Loucy (cell line): ENCODE measurements around the gene DDO.

Experiments used
- H2AFZ ChIP-seq: fragments of 200-600 bp; sonication (generic); 2 replicates; pipeline ENCODE4 v1.6.0; 2016; ENCODE audit warnings: antibody characterized with exemption, mild to moderate bottlenecking, low read length, moderate library complexity
- H3F3A ChIP-seq: fragments of 200-600 bp; 2 replicates; pipeline ENCODE4 v1.6.0; 2016; ENCODE audit warnings: antibody characterized with exemption, low read depth, mild to moderate bottlenecking
- H3K27me3 ChIP-seq: fragments of 200-600 bp; sonication (generic); 2 replicates; pipeline ENCODE4 v1.6.1; 2014; ENCODE audit warnings: low read length, mild to moderate bottlenecking; ENCODE audit not compliant: insufficient read depth, poor library complexity, severe bottlenecking
- H3K36me3 ChIP-seq: fragments of 200-600 bp; sonication (generic); 2 replicates; pipeline ENCODE4 v1.6.1; 2016; ENCODE audit warnings: low read length; ENCODE audit not compliant: insufficient read depth
- H3K4me1 ChIP-seq: fragments of 200-600 bp; sonication (generic); 2 replicates; pipeline ENCODE4 v1.5.1; 2014; ENCODE audit warnings: low read length, mild to moderate bottlenecking; ENCODE audit not compliant: insufficient read depth, poor library complexity, severe bottlenecking
- H3K4me2 ChIP-seq: fragments of 200-600 bp; sonication (generic); 2 replicates; pipeline ENCODE4 v1.6.0; 2014; ENCODE audit warnings: antibody characterized with exemption, low read length, low read depth, mild to moderate bottlenecking; ENCODE audit not compliant: poor library complexity, severe bottlenecking
- H3K4me3 ChIP-seq: fragments of 200-600 bp; sonication (generic); 2 replicates; pipeline ENCODE4 v1.5.1; 2014; ENCODE audit warnings: low read length, mild to moderate bottlenecking, mixed read lengths; ENCODE audit not compliant: poor library complexity, severe bottlenecking
- H3K79me2 ChIP-seq: fragments of 200-600 bp; sonication (generic); 2 replicates; pipeline ENCODE4 v1.6.1; 2014; ENCODE audit warnings: low read length; ENCODE audit not compliant: insufficient read depth
- H3K9ac ChIP-seq: fragments of 200-600 bp; sonication (generic); 2 replicates; pipeline ENCODE4 v1.6.0; 2014; ENCODE audit warnings: mild to moderate bottlenecking, low read depth, low read length, moderate library complexity; ENCODE audit not compliant: poor library complexity, severe bottlenecking
- H3K9me2 ChIP-seq: fragments of 200-600 bp; sonication (generic); replicated peaks from 2 replicates; pipeline ENCODE4 v1.6.1; 2016; ENCODE audit warnings: low read depth, low read length, mixed read lengths
- H3K9me3 ChIP-seq: fragments of 200-600 bp; sonication (generic); 2 replicates; pipeline ENCODE4 v1.6.1; 2014; ENCODE audit warnings: mild to moderate bottlenecking, antibody characterized with exemption, low read length, low read depth; ENCODE audit not compliant: insufficient read depth
- H4K20me1 ChIP-seq: fragments of 200-600 bp; sonication (generic); 2 replicates; pipeline ENCODE4 v1.6.0; 2014; ENCODE audit warnings: antibody characterized with exemption, low read length, mild to moderate bottlenecking; ENCODE audit not compliant: insufficient read depth, poor library complexity, severe bottlenecking
- CTCF ChIP-seq: fragments of 200-600 bp; sonication (generic); conservative IDR thresholded peaks from 2 replicates; pipeline ENCODE4 v1.5.1; 2014; ENCODE audit warnings: mild to moderate bottlenecking, antibody characterized with exemption, low read length
- EZH2phosphoT487 ChIP-seq: fragments of 200-600 bp; IDR thresholded peaks from 2 replicates; pipeline ENCODE4 v1.6.1; 2018; ENCODE audit warnings: antibody characterized with exemption, mild to moderate bottlenecking, moderate library complexity, borderline replicate concordance

The DDO gene

GRCh38 chr6:110390404-110390803 is 25.0 kb downstream of the DDO start:
- Histone ChIP-seq H3K9ac (peak overlapping the region; percentile 34), H3K4me1 (peaks cover 50% of the 10 kb centered on the region), H4K20me1 (no peaks in the 10 kb centered on the region), H3K4me3 (peak overlapping the region; percentile 51), H3K9me3 (no peaks in the 10 kb centered on the region), H3K9me2 (no peaks in the 10 kb centered on the region), H3K79me2 (no peaks in the 10 kb centered on the region), H3K36me3 (no peaks in the 10 kb centered on the region), H2AFZ (no peak overlapping the region), H3K4me2 (peak overlapping the region; percentile 78), H3F3A (peaks cover 11% of the 10 kb centered on the region; the same call in 1 of the 2 replicates), H3K27me3 (no peaks in the 10 kb centered on the region)
- TF ChIP-seq EZH2phosphoT487 (no peak), CTCF (no peak)

GRCh38 chr6:110389689-110390382 is 25.5 kb downstream of the DDO start:
- Histone ChIP-seq H3F3A (peaks cover 11% of the 10 kb centered on the region; the same call in 1 of the 2 replicates), H3K4me1 (peaks cover 49% of the 10 kb centered on the region), H4K20me1 (no peaks in the 10 kb centered on the region), H3K4me2 (peak overlapping the region; percentile 78), H3K79me2 (no peaks in the 10 kb centered on the region), H3K36me3 (no peaks in the 10 kb centered on the region), H3K27me3 (no peaks in the 10 kb centered on the region), H3K9me3 (no peaks in the 10 kb centered on the region), H3K4me3 (peak overlapping the region; percentile 51), H2AFZ (peak overlapping the region; percentile 9; the same call in 1 of the 2 replicates), H3K9me2 (no peaks in the 10 kb centered on the region), H3K9ac (peak overlapping the region; percentile 34)
- TF ChIP-seq EZH2phosphoT487 (peak; percentile 24; the same call in 1 of the 2 replicates), CTCF (no peak)

- peaks cover 11% of the 10 kb centered on the region; the same call in 1 of the 2 replicates for H3F3A ChIP-seq
- no peaks in the 10 kb centered on the region for H4K20me1 ChIP-seq
- no peak overlapping the region for H3K9ac ChIP-seq
- peaks cover 49% of the 10 kb centered on the region for H3K4me1 ChIP-seq
- H3K36me3 ChIP-seq: no peaks in the 10 kb centered on the region
- no peaks in the 10 kb centered on the region for H3K79me2 ChIP-seq
- H3K27me3 ChIP-seq: no peaks in the 10 kb centered on the region
- no peak overlapping the region for H3K4me2 ChIP-seq
- TF ChIP-seq EZH2phosphoT487: no peak
- no peak for TF ChIP-seq CTCF
- H3K4me3 ChIP-seq: no peak overlapping the region
- no peak overlapping the region for H2AFZ ChIP-seq
- H3K9me3 ChIP-seq: no peaks in the 10 kb centered on the region
- H3K9me2 ChIP-seq: no peaks in the 10 kb centered on the region
Measured at GRCh38 chr6:110387986-110388385, 27.4 kb downstream of the DDO start.
